Bone marrow (tissue), 2 donors: ENCODE data around the gene SEMA3E.

ENCODE experiments used
- DNase-seq, 2 donors: peaks; one replicate each; lab custom pipeline; 2025; lab: John Stamatoyannopoulos, UW

The SEMA3E gene

GRCh38 chr7:83347945-83348444 lies 300.9 kb downstream of the SEMA3E start:
- DNase-seq, result no peak

GRCh38 chr7:83339907-83340306 lies 309.0 kb downstream of the SEMA3E start:
- no peak for DNase-seq

GRCh38 chr7:83338277-83338950 lies 310.5 kb downstream of the SEMA3E start:
- no peak for DNase-seq

GRCh38 chr7:83337050-83337449 lies 311.9 kb downstream of the SEMA3E start:
- no peak for DNase-seq

- no peak for DNase-seq
Observed at GRCh38 chr7:83326223-83326622, 322.7 kb downstream of the SEMA3E start.

- DNase-seq, result no peak
Observed at GRCh38 chr7:83325083-83325482, 323.9 kb downstream of the SEMA3E start.

GRCh38 chr7:83324596-83324995 lies 324.3 kb downstream of the SEMA3E start:
- no peak for DNase-seq

- DNase-seq, result no peak
Observed at GRCh38 chr7:83321011-83321410, 327.9 kb downstream of the SEMA3E start.

GRCh38 chr7:83313931-83314330 lies 335.0 kb downstream of the SEMA3E start:
- no peak for DNase-seq
